Measurements from ENCODE around the gene AHCY.
"Not testable (repeated sequence)": the region's sequence is repeated elsewhere in the genome, so short reads cannot be mapped to it uniquely, and the experiment has no call there.

The AHCY gene

GRCh38 chr20:34252431-34253086, 50.6 kb downstream of the AHCY start:
- DNase-seq, result not testable (repeated sequence)

- DNase-seq, result no peak
Observed at GRCh38 chr20:34251619-34252018, 51.5 kb downstream of the AHCY start.

GRCh38 chr20:34250005-34250404, 53.1 kb downstream of the AHCY start:
- DNase-seq, result no peak

GRCh38 chr20:34249291-34249690, 53.9 kb downstream of the AHCY start:
- DNase-seq, result no peak

GRCh38 chr20:34246126-34246626, 57.0 kb downstream of the AHCY start:
- no peak for DNase-seq

GRCh38 chr20:34243377-34243776, 59.8 kb downstream of the AHCY start:
- DNase-seq, result no peak

- DNase-seq, result no peak
Observed at GRCh38 chr20:34242879-34243278, 60.3 kb downstream of the AHCY start.

GRCh38 chr20:34242015-34242414, 61.1 kb downstream of the AHCY start:
- DNase-seq, result not testable (repeated sequence)

GRCh38 chr20:34240693-34241615, 62.2 kb downstream of the AHCY start, which contains the start of gene ASIP:
Gene ASIP, plus strand, starts transcription at chr20:34241423. Its CDS starts 18,952 bp downstream, at chr20:34260375.
- no peak for DNase-seq

- DNase-seq, result no peak
Observed at GRCh38 chr20:34240121-34240520, 63.0 kb downstream of the AHCY start.

- no peak for DNase-seq
Observed at GRCh38 chr20:34237942-34238341, 65.2 kb downstream of the AHCY start.

GRCh38 chr20:34235875-34236274, 67.3 kb downstream of the AHCY start:
- DNase-seq, result no peak

- DNase-seq, result no peak
Observed at GRCh38 chr20:34233687-34234086, 69.5 kb downstream of the AHCY start.

- DNase-seq, result no peak
Observed at GRCh38 chr20:34232494-34233087, 70.6 kb downstream of the AHCY start.

- DNase-seq, result no peak
Observed at GRCh38 chr20:34231634-34232033, 71.5 kb downstream of the AHCY start.
